CD4-positive, CD25-positive, alpha-beta regulatory T cell (primary cell): ENCODE results near the gene GOLPH3. TPM values are rescaled to one million over a fixed set of nuclear protein-coding genes. Genes with fewer than 3 reads are reported as not detected.
"Not testable (repeated sequence)": the region's sequence is repeated elsewhere in the genome, so short reads cannot be mapped to it uniquely, and the experiment has no call there.

Experiments
- ATAC-seq, 2 donors: fragments of 150-1000 bp; cut with Tn5 transposase; one replicate each; pipeline ENCODE4 v1.10.0; 2021; ENCODE audit warnings: low read depth in 2 of 2, moderate number of reproducible peaks in 2 of 2, moderate library complexity in 1 of 2
- DNase-seq, 3 donors: peaks; one replicate each; pipeline versions ENCODE4 v3.0.0 to v3.0.0-alpha.2; 2012 to 2022; ENCODE audit warnings: mixed read lengths in 1 of 3
- H3K27ac ChIP-seq: one replicate; pipeline ENCODE4 v1.7.0; 2013; ENCODE audit warnings: mild to moderate bottlenecking, low read length; ENCODE audit not compliant: insufficient read depth, poor library complexity, severe bottlenecking
- H3K27me3 ChIP-seq: one replicate; pipeline ENCODE4 v1.7.0; 2013; ENCODE audit warnings: low read length; ENCODE audit not compliant: control insufficient read depth, insufficient read depth
- H3K36me3 ChIP-seq: one replicate; pipeline ENCODE4 v1.7.0; 2013; ENCODE audit warnings: mild to moderate bottlenecking, low read length, moderate library complexity; ENCODE audit not compliant: control insufficient read depth, insufficient read depth
- H3K4me1 ChIP-seq: 2 replicates; pipeline ENCODE4 v1.7.0; 2013; ENCODE audit warnings: mild to moderate bottlenecking, low read length; ENCODE audit not compliant: insufficient read depth, control insufficient read depth, poor library complexity, severe bottlenecking
- H3K4me3 ChIP-seq: one replicate; pipeline ENCODE4 v1.7.0; 2013; ENCODE audit warnings: low read depth, mild to moderate bottlenecking, low read length, moderate library complexity
- H3K9me3 ChIP-seq, 2 experiments: 1 replicate in 1 of 2; 2 replicates in 1 of 2; pipeline ENCODE4 v1.7.0; 2013; ENCODE audit warnings: low read length in 2 of 2, mild to moderate bottlenecking in 1 of 2, moderate library complexity in 1 of 2; ENCODE audit not compliant: control insufficient read depth in 2 of 2
- H3K27ac Mint-ChIP-seq, 3 donors: one replicate each; pipeline ENCODE4 v1.8.0; 2020 to 2022; ENCODE audit warnings: mild to moderate bottlenecking in 3 of 3, mixed read lengths in 3 of 3, moderate library complexity in 2 of 3
- H3K27me3 Mint-ChIP-seq: one replicate; pipeline ENCODE4 v1.8.0; 2022; ENCODE audit warnings: mild to moderate bottlenecking, mixed read lengths
- H3K36me3 Mint-ChIP-seq: one replicate; pipeline ENCODE4 v1.8.0; 2020; ENCODE audit warnings: mixed read lengths
- H3K4me1 Mint-ChIP-seq, 4 donors: one replicate each; pipeline ENCODE4 v1.8.0; 2020 to 2022; ENCODE audit warnings: mixed read lengths in 4 of 4, mild to moderate bottlenecking in 1 of 4
- H3K4me3 Mint-ChIP-seq, 4 donors: one replicate each; pipeline ENCODE4 v1.8.0; 2020 to 2022; ENCODE audit warnings: mild to moderate bottlenecking in 4 of 4, mixed read lengths in 4 of 4, moderate library complexity in 3 of 4
- H3K9me3 Mint-ChIP-seq, 7 donors: one replicate each; pipeline ENCODE4 v1.8.0; 2020 to 2022; ENCODE audit warnings: mixed read lengths in 7 of 7, mild to moderate bottlenecking in 3 of 7, moderate library complexity in 2 of 7
- polyA plus RNA-seq, 4 donors: library from polyadenylated mRNA; unstranded; fragments of 300-500 nt; fragmentation: Illumina TruSeq; gene quantifications; one replicate each; pipeline ENCODE4 v1.2.3, GENCODE V29; 2021
- total RNA-seq: library from RNA; stranded (reverse); gene quantifications from one replicate; pipeline ENCODE4 v1.2.3, GENCODE V29; 2022

Gene GOLPH3
- total and polyA plus RNA-seq, 5 donors from 2014 or later, result 66.8 to 130 (median 112) TPM

DNA sequence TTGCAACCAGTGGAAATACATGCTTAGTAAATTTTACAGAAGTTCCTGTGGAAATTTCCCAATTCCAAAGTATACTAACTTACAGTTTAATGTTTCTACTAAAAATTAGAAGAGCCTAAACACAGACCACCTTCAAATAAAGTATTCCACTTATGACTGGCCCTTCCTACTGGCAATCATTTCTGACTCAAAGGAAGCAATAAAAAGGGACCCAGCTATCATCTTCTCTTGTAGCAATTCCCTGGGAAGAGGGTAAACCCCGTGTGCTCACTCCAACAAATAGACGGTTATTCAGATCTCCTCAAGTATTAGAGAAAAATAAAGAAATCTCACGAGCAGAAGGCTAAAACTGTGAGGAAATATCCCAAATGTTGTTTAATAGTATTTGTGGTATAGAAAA is 43.3 kb downstream of the GOLPH3 start:
- Mint-ChIP-seq H3K36me3 (peaks cover 41% of the 10 kb centered on the region), H3K27me3 (no peaks in the 10 kb centered on the region), H3K27ac (peak overlapping the region in 1 of 3 donors; percentile 58), H3K4me1 (peaks cover 47 to 50% (median 48%) of the 10 kb centered on the region in 4 donors), H3K4me3 (no peak overlapping the region), H3K9me3 (no peaks in the 10 kb centered on the region)
- Histone ChIP-seq H3K4me1 (no peaks in the 10 kb centered on the region), H3K4me3 (no peak overlapping the region), H3K36me3 (peaks cover 41% of the 10 kb centered on the region), H3K9me3 (no peaks in the 10 kb centered on the region), H3K27ac (no peak overlapping the region), H3K27me3 (no peaks in the 10 kb centered on the region)
- no peak for ATAC-seq
- no peak for DNase-seq

GRCh38 chr5:32129074-32129598 is 45.0 kb downstream of the GOLPH3 start:
- Histone ChIP-seq H3K27ac (no peak overlapping the region), H3K9me3 (no peaks in the 10 kb centered on the region), H3K4me1 (no peaks in the 10 kb centered on the region), H3K27me3 (no peaks in the 10 kb centered on the region), H3K36me3 (peaks cover 37% of the 10 kb centered on the region), H3K4me3 (peak overlapping the region; percentile 34)
- peak overlapping the region in 2 of 3 donors; percentile 38 to 45 for H3K27ac Mint-ChIP-seq
- no peaks in the 10 kb centered on the region for H3K9me3 Mint-ChIP-seq
- peaks cover 40% of the 10 kb centered on the region for H3K36me3 Mint-ChIP-seq
- peaks cover 46 to 53% (median 52%) of the 10 kb centered on the region in 4 donors for H3K4me1 Mint-ChIP-seq
- ATAC-seq (no peak), DNase-seq (peak in 1 of 3 donors; percentile 19)
- peak overlapping the region in 1 of 4 donors; percentile 46 for H3K4me3 Mint-ChIP-seq
- H3K27me3 Mint-ChIP-seq, result no peaks in the 10 kb centered on the region

DNA sequence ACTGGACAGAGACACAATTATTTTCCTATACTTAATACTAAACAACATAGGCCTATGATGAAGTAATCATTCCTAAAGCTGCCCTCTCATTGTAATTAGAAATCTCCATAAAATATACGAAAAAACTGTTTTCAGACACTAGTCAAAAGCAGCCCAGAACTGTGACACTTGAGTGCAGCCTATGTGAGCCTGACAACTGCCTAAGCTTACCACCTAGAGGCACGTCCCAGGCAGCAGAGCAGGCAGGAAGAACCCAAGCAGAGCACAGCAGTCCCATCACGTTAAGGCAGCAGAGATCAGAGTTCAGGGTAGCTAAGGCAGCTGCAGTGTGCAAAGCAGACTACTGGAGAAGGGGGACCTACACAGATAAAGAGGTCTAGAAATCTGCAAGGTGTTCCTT is 46.4 kb downstream of the GOLPH3 start:
- Mint-ChIP-seq H3K27me3 (no peaks in the 10 kb centered on the region), H3K27ac (peak overlapping the region in 1 of 3 donors; percentile 38), H3K36me3 (peaks cover 43% of the 10 kb centered on the region), H3K9me3 (no peaks in the 10 kb centered on the region), H3K4me3 (peak overlapping the region in 1 of 4 donors; percentile 10), H3K4me1 (peaks cover 44 to 53% (median 47%) of the 10 kb centered on the region in 4 donors)
- Histone ChIP-seq H3K36me3 (peaks cover 41% of the 10 kb centered on the region), H3K27ac (no peak overlapping the region), H3K9me3 (no peaks in the 10 kb centered on the region), H3K4me3 (no peak overlapping the region), H3K4me1 (no peaks in the 10 kb centered on the region), H3K27me3 (no peaks in the 10 kb centered on the region)
- ATAC-seq, result no peak
- no peak for DNase-seq

DNA sequence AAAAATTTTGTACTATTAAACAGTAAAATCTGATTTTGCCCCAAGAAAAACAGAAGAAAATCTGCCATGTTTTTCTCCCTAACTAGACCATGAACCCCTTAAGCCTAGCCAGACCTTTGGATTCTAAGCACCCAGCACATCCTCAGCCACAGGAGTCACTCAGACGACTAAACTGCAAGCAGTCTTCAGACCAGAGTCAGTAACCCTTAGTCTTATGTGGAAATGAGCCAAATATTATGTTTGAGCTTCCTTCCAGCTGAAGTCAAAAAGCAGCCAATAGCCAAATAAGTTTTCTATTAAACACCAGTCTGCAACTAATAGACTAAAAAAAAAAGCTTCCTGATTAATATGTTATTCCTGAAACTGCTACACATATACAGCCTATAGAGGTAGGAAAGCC is 47.4 kb downstream of the GOLPH3 start:
- ATAC-seq (no peak), DNase-seq (no peak)
- Histone ChIP-seq H3K4me1 (no peaks in the 10 kb centered on the region), H3K9me3 (no peaks in the 10 kb centered on the region), H3K27ac (no peak overlapping the region), H3K4me3 (no peak overlapping the region), H3K27me3 (no peaks in the 10 kb centered on the region), H3K36me3 (peaks cover 40% of the 10 kb centered on the region)
- peaks cover 45 to 54% (median 46%) of the 10 kb centered on the region in 4 donors for H3K4me1 Mint-ChIP-seq
- no peaks in the 10 kb centered on the region for H3K9me3 Mint-ChIP-seq
- no peak overlapping the region for H3K4me3 Mint-ChIP-seq
- H3K36me3 Mint-ChIP-seq, result peaks cover 46% of the 10 kb centered on the region
- H3K27me3 Mint-ChIP-seq, result no peaks in the 10 kb centered on the region
- peak overlapping the region in 1 of 3 donors; percentile 25 for H3K27ac Mint-ChIP-seq

- no peak overlapping the region for H3K27ac ChIP-seq
- ATAC-seq (no peak), DNase-seq (no peak)
- no peaks in the 10 kb centered on the region for H3K27me3 ChIP-seq
- Mint-ChIP-seq H3K36me3 (peaks cover 50% of the 10 kb centered on the region), H3K9me3 (no peaks in the 10 kb centered on the region), H3K27me3 (no peaks in the 10 kb centered on the region), H3K4me1 (peaks cover 24 to 45% (median 31%) of the 10 kb centered on the region in 4 donors), H3K4me3 (no peak overlapping the region), H3K27ac (peak overlapping the region in 1 of 3 donors; percentile 55)
- no peak overlapping the region for H3K4me3 ChIP-seq
- no peaks in the 10 kb centered on the region for H3K4me1 ChIP-seq
- H3K36me3 ChIP-seq, result peaks cover 49% of the 10 kb centered on the region
- H3K9me3 ChIP-seq, result no peaks in the 10 kb centered on the region
Observed at GRCh38 chr5:32123889-32124676, 50.0 kb downstream of the GOLPH3 start.

GRCh38 chr5:32123058-32123805 is 50.9 kb downstream of the GOLPH3 start:
- H3K4me3 Mint-ChIP-seq, result no peak overlapping the region
- Histone ChIP-seq H3K36me3 (peaks cover 49% of the 10 kb centered on the region), H3K27ac (no peak overlapping the region), H3K9me3 (no peaks in the 10 kb centered on the region), H3K4me1 (no peaks in the 10 kb centered on the region), H3K4me3 (no peak overlapping the region), H3K27me3 (no peaks in the 10 kb centered on the region)
- H3K27me3 Mint-ChIP-seq, result no peaks in the 10 kb centered on the region
- no peak for ATAC-seq
- peaks cover 44% of the 10 kb centered on the region for H3K36me3 Mint-ChIP-seq
- H3K27ac Mint-ChIP-seq, result peak overlapping the region in 1 of 3 donors; percentile 64
- no peak for DNase-seq
- H3K9me3 Mint-ChIP-seq, result no peaks in the 10 kb centered on the region
- H3K4me1 Mint-ChIP-seq, result peaks cover 16 to 36% (median 26%) of the 10 kb centered on the region in 4 donors

- not testable (repeated sequence) for H3K27ac Mint-ChIP-seq, H3K27me3 ChIP-seq, H3K27ac ChIP-seq, H3K27me3 Mint-ChIP-seq, H3K4me1 ChIP-seq, H3K4me3 Mint-ChIP-seq, H3K9me3 Mint-ChIP-seq, H3K4me3 ChIP-seq, H3K9me3 ChIP-seq, ATAC-seq, DNase-seq
- Mint-ChIP-seq H3K4me1 (peaks cover 23 to 26% (median 26%) of the 10 kb centered on the region in 4 donors), H3K36me3 (peaks cover 37% of the 10 kb centered on the region)
- H3K36me3 ChIP-seq, result peaks cover 30% of the 10 kb centered on the region
Observed at GRCh38 chr5:32118922-32119321, 55.2 kb downstream of the GOLPH3 start.
